H1 (cell line): Measurements from ENCODE around the gene CCDC102A. TPM values are rescaled to one million over a fixed set of nuclear protein-coding genes. Genes with fewer than 3 reads are reported as not detected.

Experiments used
- CREB1 ChIP-seq: IDR thresholded peaks from 2 replicates; pipeline ENCODE4 v1.6.1; 2012; ENCODE audit warnings: inconsistent platforms
- polyA plus RNA-seq, 7 experiments: library from polyadenylated mRNA; depleted of rRNA in 3 of 7; stranded (reverse) in 5 of 7; unstranded in 2 of 7; fragments of >200 nt in 5 of 7; fragments of 200-250 nt in 2 of 7; gene quantifications; 1 replicate in 5 of 7; 2 replicates in 1 of 7; 4 replicates in 1 of 7; pipeline versions ENCODE4 v1.2.1 to v1.2.3, GENCODE V29; 2011 to 2013; ENCODE audit warnings: missing spikeins in 2 of 7, mixed read lengths in 2 of 7
- total RNA-seq: library from RNA; stranded (reverse); fragmentation: NEBNext Ultra II Directional; extraction: Animal tissue kit (Norgen Biotek cat#: 25700); gene quantifications from 2 replicates; pipeline ENCODE4 v1.2.1, GENCODE V29; 2021

Gene CCDC102A
- total and polyA plus RNA-seq, 2 of the 8 experiments (the other 6 are each of a cell fraction or from before 2014, with no cell fraction given) = 4.0 to 7.5 TPM

- TF ChIP-seq CREB1 = no peak
These were observed 26.1 kb downstream of the CCDC102A start (continued) for GRCh38 chr16:57510016-57510871.
